Mesothelial cell of epicardium (in vitro differentiated cells): Measurements from ENCODE around the gene DUSP16. TPM values are rescaled to one million over a fixed set of nuclear protein-coding genes. Genes with fewer than 3 reads are reported as not detected.
"Not testable (repeated sequence)": the region's sequence is repeated elsewhere in the genome, so short reads cannot be mapped to it uniquely, and the experiment has no call there.

ENCODE experiments used
- DNase-seq, 2 experiments: peaks; one replicate each; pipeline ENCODE4 v3.0.0; 2021; ENCODE audit warnings: low spot score in 2 of 2; ENCODE audit not compliant: unreplicated experiment in 2 of 2
- H3K27ac Mint-ChIP-seq: 2 replicates; pipeline ENCODE4 v1.8.0; 2021; ENCODE audit warnings: mixed read lengths
- H3K27me3 Mint-ChIP-seq: 2 replicates; pipeline ENCODE4 v1.8.0; 2021; ENCODE audit warnings: low read depth, mixed read lengths
- H3K36me3 Mint-ChIP-seq: 2 replicates; pipeline ENCODE4 v1.8.0; 2021; ENCODE audit warnings: mixed read lengths
- H3K4me1 Mint-ChIP-seq: 2 replicates; pipeline ENCODE4 v1.8.0; 2021; ENCODE audit warnings: mixed read lengths
- H3K4me3 Mint-ChIP-seq: 2 replicates; pipeline ENCODE4 v1.8.0; 2021; ENCODE audit warnings: mild to moderate bottlenecking, moderate library complexity, mixed read lengths
- H3K9me3 Mint-ChIP-seq: 2 replicates; pipeline ENCODE4 v1.8.0; 2021; ENCODE audit warnings: mixed read lengths
- total RNA-seq: library from RNA; stranded (reverse); gene quantifications from 3 replicates; pipeline ENCODE4 v1.2.1, GENCODE V29; 2021
- TF ChIP-seq, protein P1 (sequence below): fragments of 200-600 bp; sonication (generic); IDR thresholded peaks from one replicate; pipeline ENCODE4 v1.5.0; 2021; ENCODE audit warnings: antibody characterized with exemption; ENCODE audit not compliant: unreplicated experiment

DUSP16 gene
- total RNA-seq, 1 donor from 2014 or later, result 31.5 TPM

DNA sequence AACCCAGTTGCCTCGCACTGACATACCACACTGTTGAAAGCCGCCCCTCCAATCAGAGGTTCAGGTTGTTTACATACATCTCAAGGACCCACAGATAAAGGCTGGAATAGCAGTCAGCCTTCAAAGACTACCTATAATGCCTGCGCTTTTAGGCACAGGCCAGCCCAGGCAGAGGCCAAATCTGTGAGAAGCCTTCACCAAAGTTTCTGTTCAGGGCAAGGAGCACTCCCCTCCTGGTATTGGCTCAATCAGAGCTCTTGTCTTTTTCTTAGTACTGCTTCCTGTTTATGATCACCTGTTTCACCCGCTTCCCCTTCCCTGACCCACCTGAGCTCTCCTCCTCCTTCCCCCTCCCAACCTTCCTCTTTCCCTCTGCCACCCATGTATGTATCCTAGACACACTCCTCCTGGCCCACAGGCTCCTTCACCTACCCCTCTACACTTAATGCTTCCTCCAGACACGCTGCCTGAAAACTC, 34.8 kb downstream of the DUSP16 start:
- DNase-seq, result no peak
- TF ChIP-seq, protein P1, sequence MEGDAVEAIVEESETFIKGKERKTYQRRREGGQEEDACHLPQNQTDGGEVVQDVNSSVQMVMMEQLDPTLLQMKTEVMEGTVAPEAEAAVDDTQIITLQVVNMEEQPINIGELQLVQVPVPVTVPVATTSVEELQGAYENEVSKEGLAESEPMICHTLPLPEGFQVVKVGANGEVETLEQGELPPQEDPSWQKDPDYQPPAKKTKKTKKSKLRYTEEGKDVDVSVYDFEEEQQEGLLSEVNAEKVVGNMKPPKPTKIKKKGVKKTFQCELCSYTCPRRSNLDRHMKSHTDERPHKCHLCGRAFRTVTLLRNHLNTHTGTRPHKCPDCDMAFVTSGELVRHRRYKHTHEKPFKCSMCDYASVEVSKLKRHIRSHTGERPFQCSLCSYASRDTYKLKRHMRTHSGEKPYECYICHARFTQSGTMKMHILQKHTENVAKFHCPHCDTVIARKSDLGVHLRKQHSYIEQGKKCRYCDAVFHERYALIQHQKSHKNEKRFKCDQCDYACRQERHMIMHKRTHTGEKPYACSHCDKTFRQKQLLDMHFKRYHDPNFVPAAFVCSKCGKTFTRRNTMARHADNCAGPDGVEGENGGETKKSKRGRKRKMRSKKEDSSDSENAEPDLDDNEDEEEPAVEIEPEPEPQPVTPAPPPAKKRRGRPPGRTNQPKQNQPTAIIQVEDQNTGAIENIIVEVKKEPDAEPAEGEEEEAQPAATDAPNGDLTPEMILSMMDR, result no peak
- Mint-ChIP-seq H3K4me1 (peaks cover 37% of the 10 kb centered on the region), H3K27ac (peak overlapping the region; percentile 58), H3K4me3 (no peak overlapping the region), H3K27me3 (no peaks in the 10 kb centered on the region), H3K9me3 (no peaks in the 10 kb centered on the region), H3K36me3 (no peaks in the 10 kb centered on the region)

DNA sequence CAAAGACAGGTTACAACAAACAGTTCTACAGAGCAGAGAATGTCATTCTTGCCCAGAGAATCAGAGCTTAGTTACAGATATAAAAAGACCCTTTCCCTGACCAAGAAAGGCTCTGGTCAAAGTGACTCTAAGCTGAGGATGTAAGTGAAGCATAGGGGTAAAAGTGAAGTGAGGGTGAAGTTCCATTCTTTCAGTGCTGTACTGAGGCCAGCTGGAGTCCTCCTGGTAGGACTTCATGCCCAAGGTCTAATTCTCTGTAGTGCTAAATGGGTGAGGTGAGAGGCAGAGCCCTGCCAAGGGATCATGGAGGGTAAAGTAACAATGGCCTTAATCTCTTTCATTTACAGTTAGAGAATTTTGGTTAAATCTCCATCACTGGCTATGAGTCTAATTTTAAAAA, 38.5 kb downstream of the DUSP16 start:
- H3K36me3 Mint-ChIP-seq, result peaks cover 3% of the 10 kb centered on the region
- TF ChIP-seq, protein P1, result no peak
- no peak overlapping the region for H3K27ac Mint-ChIP-seq
- H3K4me3 Mint-ChIP-seq, result no peak overlapping the region
- H3K27me3 Mint-ChIP-seq, result no peaks in the 10 kb centered on the region
- peaks cover 44% of the 10 kb centered on the region for H3K4me1 Mint-ChIP-seq
- DNase-seq, result no peak
- no peaks in the 10 kb centered on the region for H3K9me3 Mint-ChIP-seq

DNA sequence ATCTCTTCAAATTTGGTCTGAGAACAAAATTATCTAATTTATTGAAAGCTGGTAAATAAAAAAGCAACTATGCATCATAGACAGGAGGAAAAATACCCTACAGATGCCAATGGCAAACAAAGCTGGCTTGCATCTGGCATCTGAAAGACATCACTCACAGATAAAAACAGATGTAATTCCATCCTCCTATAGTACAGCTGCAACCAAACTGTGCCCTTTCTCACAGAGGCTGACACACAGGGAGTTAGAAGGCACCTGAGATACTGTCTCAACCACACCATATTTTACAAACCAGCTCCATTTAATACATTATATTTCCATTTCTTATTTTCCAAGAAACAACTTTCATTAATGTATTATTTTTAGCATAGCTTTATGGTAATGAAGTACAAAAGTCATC, 39.4 kb downstream of the DUSP16 start:
- Mint-ChIP-seq H3K27ac (no peak overlapping the region), H3K27me3 (no peaks in the 10 kb centered on the region), H3K9me3 (no peaks in the 10 kb centered on the region), H3K36me3 (peaks cover 3% of the 10 kb centered on the region), H3K4me1 (peaks cover 45% of the 10 kb centered on the region), H3K4me3 (no peak overlapping the region)
- TF ChIP-seq, protein P1, result no peak
- DNase-seq, result no peak

DNA sequence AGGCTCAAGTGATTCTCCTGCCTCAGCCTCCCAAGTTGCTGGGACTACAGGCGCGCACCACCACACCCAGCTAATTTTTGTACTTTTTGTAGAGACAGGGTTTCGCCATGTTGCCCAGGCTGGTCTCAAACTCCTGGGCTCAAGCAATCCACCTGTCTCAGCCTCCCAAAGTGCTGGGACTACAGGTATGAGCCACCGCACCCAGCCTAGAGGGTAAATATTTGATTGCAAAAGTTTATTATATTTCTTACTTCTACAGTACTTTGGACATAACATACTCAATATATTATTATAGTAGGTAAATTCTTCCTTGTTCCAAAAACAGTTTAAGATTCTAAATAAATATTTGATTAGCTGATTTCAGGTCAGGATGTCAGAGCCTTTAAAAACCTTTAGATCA, 40.0 kb downstream of the DUSP16 start:
- not testable (repeated sequence) for H3K4me3 Mint-ChIP-seq, DNase-seq, H3K9me3 Mint-ChIP-seq, H3K27ac Mint-ChIP-seq, H3K27me3 Mint-ChIP-seq, H3K36me3 Mint-ChIP-seq
- peaks cover 39% of the 10 kb centered on the region for H3K4me1 Mint-ChIP-seq

DNA sequence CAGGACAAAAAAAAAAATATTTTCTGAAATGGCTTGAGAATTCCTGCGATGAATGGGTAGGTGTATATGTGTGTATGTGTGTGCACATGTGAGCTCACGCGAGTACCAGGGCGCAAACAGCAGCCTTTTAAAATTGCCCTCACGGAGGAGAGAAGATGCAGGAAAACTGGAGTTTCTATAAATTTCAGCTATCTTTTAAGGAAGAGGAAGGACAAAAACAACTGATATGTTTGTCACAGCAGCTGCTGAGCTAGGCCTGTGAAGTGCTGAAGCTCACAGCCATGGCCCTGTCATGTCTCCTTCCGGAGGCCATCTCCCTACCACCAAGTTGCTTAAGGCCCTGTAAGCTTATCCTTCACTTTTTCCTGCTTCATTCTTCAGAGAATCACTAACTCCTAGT, 40.8 kb downstream of the DUSP16 start:
- Mint-ChIP-seq H3K27me3 (no peaks in the 10 kb centered on the region), H3K27ac (peak overlapping the region; percentile 6), H3K9me3 (no peaks in the 10 kb centered on the region), H3K4me1 (peaks cover 33% of the 10 kb centered on the region), H3K36me3 (peaks cover 10% of the 10 kb centered on the region), H3K4me3 (no peak overlapping the region)
- no peak for DNase-seq
- TF ChIP-seq, protein P1, result no peak

DNA sequence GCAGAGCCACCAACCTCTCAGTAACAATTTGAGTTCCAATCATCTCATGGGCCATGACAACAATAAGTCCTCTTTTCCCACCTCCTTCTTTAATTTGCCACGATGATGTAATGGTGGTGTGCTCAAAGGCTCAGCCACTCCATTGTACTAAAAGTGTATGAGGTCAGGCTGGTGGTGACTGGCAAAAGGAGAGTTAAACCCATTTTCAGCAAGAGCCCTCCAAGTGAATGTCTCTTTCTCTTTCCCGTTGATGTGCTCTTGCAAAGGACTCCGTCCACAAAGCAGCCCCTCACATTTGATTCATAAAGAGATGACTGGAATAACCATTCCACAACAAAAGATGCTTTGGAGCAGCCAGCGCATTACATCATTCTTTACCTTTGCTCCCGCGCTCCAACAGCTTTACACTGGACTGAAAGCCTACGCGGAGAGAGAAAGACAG, 41.6 kb downstream of the DUSP16 start:
- TF ChIP-seq, protein P1, result no peak
- H3K4me1 Mint-ChIP-seq, result peaks cover 29% of the 10 kb centered on the region
- no peaks in the 10 kb centered on the region for H3K9me3 Mint-ChIP-seq
- peaks cover 12% of the 10 kb centered on the region for H3K36me3 Mint-ChIP-seq
- H3K27ac Mint-ChIP-seq, result no peak overlapping the region
- H3K27me3 Mint-ChIP-seq, result no peaks in the 10 kb centered on the region
- H3K4me3 Mint-ChIP-seq, result no peak overlapping the region
- no peak for DNase-seq
